Measurements from ENCODE around the gene PLCL2. TPM values are rescaled to one million over a fixed set of nuclear protein-coding genes. Genes with fewer than 3 reads are reported as not detected.

PLCL2 gene
- total RNA-seq, 1 donor from 2014 or later, result 12.4 TPM

DNA sequence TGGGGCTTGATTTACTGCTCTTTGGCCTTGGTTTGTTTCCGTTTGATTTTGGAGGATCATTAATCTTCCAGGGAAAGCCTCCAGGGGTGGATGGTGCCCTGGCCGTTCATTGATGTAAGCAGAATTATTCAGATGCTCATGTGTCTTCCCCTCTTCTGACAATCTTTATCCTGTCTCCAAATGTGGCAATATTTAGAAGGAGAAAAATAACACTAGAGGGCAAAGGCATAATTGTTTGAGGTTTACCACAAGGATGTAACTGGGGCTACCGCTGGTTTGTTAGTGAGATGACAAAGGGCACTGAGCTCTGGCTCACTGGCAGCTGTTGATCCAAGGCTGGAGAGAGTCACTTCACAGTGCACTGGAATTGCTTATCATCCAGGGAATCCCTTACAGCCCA, 18.2 kb upstream of the PLCL2 start:
- no peak for DNase-seq

DNA sequence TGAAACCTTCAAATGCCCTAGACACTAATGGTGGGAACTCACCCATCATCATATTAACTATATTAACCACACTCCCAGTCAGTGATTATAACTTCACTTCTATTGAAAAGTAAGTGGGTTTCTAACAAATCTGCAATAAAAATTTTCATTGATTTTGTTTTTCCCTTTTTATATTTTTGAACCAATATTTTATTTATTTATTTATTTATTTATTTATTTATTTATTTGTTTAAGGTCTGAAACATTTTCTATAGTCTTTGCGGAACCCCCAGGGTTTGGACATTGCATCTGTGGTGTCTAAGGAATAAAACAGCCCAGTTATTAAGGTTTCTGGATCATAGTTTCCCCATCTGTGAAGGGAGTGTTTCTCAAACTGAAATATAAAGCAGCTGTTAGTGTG, 16.2 kb upstream of the PLCL2 start:
- no peak for DNase-seq

DNA sequence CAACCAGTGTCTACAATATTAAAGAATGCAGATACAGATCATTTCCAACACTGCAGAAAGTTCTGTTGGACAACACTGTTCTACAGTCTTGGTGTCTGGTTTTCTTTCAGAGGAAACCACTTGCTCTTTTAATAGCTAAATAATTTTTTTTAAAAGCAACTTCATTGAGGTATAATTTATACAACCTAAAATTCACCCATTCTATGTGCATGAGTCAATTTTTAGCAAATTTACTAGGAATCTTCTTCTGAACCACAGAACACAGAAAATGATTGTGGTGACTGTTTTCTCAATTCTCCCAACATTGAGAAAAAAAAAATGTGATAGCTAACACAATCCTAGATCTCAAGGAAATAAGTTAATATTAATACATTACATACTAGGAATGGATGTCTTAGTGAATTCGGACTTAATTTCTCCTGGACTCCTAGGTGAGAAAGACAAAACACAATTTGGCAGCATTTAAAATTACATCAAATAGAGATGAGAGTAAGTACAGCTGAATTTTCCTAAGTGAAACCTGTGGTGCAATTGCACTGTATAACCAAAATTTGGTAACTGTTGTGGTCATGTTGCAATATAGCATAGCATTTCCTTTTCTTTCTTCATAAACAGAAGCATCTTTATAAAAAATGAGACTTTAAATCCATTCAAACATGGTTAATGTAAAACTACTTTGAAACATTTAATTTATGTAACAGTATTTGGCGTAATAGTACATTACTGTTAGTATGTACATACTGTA, 15.3 kb upstream of the PLCL2 start:
- no peak for DNase-seq

DNA sequence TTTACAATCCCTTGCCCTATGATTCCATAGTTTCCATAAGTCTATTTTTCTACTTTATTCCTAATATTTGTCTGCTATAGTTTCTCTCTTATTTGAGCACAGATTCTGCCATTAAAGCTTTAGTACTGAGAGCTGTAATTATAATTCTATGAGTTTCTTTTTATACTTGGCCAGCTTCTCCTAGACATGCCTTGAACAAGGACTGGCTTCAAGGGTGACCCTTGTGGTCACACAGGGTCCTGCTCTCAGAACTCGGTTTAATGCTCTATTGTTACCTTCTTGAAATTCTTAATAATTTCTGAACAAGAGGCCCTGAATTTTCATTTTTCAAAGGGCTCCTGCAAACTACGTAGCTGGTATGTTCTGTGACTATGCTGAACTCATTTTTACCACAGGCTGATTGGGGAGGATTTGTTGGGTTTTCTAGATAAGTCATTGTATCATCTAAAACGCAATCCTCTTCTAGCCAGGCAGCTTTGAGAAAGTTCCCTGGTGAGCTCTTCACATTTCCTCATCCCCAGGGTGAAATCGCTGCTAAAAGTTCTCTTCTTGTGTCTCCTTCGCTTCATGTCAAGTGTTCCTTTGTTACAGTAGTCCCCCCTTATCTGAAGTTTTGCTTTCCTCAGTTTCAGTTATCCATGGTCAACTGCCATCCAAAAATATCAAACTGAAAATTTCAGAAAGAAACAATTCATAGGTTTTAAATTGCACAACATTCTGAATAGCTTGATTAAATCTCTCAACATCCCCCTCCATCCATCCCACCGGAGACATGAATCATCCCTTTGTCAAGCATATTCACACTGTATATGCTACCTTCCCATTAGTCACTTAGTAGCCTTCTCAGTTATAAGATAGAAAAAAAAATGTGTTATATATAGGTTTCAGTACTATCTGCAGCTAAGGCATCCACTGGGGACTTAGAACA, 12.6 kb upstream of the PLCL2 start:
- DNase-seq, result peak; percentile 47

DNA sequence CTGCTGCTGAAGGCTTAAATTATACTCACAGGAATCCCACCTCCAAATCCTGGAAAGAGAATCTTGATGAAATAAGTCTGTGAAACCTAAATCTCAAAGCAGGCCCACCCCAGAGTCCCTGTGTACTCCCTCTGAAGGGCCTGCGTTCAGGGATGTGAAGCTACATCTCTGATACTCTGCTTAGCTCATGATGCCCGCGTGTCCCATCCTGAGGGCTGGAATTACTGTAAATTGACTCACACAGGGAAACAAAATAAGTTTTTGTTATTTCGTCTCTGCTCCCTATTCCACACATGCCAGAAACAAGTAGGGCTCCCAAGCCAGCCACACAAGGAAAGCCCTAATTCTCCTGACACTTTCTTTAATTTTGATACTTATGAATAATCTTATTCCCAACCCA, 10.9 kb upstream of the PLCL2 start:
- DNase-seq, result no peak

DNA sequence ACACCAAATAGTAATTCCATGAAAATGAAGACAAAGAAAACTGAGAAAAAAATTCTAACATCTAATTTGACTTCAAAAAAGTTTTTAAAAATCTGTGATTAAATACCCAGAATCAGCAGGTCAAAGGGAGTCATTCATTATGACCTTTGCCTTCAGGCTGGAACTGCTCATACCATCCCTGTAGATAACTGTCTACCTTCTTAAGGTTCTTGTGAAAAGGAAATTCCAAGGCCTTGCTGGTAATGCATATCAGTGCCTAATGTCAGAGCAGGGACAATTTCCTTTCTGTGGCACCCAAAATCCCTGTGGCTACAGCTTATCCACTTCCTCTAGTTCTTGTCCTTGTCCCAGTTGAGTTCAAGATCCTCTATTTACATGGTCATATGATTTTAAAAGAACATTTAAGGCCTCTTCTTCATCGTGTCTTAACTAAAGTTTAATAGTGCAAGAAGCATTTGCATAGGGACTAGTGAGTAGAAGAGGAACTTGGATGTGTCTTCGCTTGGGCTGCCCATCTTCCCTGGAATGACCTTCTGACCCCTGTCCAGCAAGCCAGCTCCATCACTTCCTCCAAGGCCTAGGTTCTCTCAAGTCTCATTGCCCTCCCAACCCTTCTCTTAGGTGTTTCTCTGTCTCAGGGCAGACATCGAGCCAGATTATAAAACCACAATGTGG, 8.7 kb upstream of the PLCL2 start:
- DNase-seq, result no peak

DNA sequence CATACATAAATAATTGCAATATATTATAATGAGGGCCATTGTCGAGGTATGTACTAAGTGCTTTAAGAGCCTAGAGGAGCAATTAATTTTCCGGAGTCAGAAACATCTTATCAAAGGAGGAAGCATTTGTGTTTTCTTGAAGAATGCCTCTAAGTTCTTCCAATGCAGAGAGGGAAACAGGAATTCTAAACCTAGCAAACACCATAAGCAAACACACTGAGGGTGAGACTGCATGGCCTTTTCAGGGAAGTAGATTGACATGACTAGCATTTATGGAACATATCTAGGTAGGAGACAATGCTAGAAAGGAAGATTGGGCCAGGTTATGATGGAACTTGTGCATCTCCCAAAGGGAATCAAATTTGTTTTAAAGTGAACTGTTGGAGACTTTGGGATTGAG, 7.2 kb upstream of the PLCL2 start:
- no peak for DNase-seq

DNA sequence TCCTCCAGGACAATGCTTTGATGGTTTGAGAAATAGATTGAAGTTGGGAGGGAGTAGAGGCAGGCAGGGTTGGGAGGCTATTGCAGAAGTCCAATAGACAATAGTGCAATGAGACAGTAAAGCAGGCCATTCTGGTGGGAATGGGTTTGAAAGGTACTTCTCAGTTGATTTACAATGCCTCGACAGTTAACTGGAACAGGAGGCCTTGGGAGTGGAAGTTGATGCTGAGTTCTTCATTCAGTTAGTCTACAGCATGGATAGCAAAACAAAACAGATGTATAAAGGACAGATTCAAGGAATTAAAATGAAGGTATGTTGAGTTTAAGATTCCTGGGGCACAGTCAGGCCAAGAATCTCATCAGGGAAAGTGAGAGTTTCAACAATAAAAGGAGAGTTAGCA, 6.8 kb upstream of the PLCL2 start:
- DNase-seq, result no peak

DNA sequence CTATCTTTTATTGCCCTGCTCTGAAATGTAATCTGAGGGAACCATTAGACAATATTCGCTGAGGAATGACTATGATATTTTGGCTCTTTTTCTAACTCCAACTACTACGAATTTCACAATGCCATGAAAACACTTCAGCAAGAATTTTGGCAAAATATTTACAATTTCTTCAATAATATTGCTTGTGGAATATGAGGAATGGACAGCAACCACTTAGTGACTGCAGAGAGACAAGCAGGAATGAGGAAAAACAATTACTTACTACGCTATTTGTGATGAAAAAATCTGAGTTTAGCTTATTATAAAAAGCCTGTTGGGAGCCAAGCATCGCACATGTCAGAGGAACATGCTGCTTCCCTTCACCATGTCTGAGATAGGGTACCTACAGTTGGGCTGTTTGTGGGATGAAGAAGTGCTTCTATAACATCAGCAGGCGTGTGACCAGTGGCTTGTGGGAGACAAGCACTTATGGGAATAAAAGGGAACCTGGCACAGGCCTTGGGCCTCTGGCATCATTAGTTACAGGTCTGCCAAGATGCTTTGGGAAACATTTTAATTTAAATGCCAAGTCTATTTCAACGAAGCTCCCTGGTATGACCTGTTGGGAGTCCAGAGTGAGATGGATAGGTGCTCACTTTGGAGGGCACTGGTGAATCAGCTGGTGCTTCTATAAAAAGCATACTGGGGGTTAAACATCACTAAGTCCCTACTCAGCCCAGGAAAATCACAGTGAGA, 2.7 kb upstream of the PLCL2 start:
- no peak for DNase-seq

DNA sequence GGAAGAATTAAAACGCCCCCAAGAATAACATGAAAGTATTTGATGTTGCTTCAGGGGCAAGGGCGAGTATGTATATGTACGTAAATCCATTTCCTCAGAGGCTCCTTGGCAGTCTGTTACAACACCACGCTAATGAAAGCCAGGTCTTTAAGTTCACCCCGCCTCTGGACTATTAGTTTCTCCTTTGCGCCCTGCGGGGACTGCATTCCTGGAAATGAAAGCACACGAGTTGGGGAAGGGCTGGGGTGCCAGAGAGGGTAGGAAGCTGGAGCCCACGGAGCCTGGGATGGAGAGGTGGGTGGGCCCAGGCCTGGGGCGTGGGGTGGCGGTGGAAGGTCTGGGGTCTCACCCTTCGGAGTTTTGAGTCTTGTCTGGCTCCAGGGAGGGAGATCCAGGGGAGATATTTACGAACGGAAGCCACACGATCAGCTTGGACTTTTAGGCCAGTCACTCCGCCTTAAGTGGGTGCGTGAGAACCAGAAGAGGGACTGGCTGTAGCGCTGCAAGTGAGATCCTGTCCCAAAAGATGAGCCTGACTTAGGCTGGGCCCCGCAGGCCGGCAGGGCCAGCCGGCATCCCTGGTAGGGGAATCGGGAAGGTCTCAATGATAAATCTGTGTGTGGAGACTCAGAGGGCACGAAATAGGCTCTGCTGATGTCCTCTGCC, 1.6 kb upstream of the PLCL2 start:
- no peak for DNase-seq

DNA sequence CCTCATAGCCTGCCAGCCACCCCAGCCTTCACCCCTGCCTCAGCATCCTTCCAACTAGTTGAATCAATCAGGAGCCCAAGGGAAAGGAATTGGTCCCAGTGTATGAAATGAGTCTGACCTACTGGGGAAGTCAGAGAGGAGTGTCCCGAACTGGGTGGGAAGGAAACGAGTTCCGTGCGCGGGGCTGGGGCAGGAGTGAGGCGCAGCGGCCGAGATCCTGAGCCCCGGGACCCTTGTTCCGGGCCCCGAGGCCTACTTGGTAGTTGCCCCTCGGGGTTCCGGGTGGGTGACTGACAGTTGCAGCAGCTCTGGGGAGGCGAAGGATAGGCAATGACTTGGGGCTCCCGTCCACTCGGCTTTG, 1.1 kb upstream of the PLCL2 start:
- no peak for DNase-seq

DNA sequence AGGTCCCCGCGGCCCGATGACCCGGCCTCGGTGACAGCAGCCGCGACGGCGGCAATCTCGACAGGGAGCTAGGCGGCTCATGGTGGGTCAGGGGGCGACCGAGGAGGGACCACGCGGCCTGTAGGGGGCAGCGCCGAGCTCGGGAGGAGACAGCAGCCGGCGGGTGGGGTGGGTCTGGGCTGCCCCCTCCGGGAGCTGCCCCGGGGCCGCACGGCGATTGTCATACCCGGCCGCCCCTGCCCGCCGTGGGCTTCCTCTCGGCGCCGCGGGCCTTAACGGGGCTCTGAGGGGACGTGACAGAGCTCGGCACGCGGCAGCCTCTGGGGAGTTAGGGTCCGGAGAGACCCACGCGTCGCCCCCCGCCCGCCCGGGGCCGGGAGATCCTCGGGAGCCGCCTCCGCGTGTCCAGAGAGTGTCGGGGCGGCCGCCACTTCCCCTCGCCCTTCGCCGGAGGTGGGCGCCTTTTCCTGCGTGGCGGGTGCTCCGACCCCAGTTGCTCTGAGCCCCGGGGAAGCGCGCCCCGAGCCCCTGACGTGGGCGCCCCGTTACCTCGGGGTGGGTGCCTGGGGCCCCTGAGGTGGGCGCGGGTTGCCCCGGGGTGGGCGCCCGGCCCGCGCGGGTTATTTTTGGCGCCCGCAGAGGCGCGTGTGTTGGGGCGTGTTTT, 539 bp upstream of the PLCL2 start:
- peak; percentile 83 for DNase-seq

DNA sequence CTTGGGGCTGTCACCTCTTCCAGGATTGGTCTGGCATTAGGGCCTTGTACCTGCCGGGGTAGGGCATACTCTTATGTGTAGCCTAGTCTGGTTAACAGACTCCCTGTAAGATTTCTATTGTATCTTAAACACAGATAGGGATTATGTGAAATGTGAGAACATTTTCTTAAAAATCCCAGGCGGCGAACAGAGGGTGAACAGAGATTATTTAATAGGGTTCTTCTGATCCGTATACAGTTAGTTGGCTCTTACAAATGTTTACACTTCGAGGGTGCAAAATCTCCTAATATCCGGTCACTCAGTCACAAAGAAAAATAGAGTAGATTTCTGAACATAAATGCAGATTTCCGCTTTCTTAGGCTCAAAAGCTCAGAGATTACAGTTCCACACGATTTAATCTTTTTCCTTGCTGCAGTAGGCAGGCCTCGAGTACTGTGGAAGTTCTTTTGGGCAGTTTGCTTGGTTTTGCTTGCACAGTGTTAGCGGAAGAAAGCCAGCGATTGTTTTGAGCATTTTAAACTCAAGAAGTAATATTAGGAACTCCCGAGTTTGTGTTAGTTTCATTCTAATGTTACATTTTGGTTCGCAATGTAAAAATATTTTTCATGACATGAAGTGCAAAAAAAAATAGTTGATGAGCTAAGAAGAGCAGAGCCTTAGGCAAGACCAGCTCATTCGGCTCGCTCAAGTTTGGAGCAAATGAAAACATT, 993 bp downstream of the PLCL2 start:
- DNase-seq, result peak; percentile 12

DNA sequence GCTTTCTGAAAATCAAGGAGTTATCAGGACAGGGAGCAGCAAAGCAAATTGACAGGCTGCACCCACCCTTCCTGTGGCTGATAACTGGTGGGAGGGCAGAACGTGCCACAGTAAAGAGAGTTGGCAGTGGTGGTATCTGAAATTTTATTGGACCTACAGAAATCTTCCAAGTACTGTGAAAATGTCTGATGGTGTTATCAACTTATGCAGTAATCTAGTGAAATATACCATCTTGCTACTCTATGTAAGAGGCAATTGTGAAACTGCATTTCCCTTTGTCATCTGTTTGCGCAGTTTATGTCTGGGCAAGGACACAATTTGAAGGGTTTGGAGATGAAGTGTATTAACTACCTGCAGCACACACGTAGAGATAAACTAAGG, 1.5 kb downstream of the PLCL2 start:
- DNase-seq, result peak; percentile 21

DNA sequence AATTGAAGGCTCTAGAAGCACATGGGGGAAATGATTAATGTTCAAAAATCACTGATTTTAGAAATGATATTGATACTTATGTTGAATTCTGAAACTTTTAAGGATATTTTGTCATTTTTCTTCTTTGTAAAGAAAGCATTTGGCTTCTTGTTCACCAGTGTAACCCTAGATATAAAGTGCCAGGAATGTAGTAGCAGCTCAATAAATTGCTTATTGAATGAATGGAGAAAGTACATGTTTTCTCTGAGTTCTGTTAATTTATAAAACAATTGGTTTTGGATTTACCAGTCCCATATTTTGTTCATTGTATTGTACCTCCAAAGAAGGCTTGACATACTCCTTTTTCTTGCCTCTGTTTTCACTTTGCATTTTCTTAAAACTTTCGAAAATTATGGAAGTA, 2.4 kb downstream of the PLCL2 start:
- no peak for DNase-seq

DNA sequence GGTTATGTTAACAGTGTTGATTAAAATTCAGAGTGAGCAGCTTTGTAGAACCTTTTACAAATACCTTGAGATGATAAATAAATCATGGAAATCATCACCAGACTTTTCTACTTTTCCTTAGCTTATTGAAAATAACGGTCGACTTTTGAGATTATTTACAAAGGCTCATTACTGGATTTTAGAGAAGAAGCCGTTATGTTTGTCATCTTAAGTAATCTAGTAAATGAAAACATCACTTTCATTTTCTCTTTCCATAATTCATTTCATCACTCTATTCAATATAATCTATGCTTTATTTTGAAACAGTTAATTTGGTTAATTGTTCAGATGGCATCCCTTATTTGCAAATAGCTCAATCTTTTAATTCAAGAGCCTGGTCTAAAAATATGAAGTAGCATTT, 3.6 kb downstream of the PLCL2 start:
- no peak for DNase-seq

DNA sequence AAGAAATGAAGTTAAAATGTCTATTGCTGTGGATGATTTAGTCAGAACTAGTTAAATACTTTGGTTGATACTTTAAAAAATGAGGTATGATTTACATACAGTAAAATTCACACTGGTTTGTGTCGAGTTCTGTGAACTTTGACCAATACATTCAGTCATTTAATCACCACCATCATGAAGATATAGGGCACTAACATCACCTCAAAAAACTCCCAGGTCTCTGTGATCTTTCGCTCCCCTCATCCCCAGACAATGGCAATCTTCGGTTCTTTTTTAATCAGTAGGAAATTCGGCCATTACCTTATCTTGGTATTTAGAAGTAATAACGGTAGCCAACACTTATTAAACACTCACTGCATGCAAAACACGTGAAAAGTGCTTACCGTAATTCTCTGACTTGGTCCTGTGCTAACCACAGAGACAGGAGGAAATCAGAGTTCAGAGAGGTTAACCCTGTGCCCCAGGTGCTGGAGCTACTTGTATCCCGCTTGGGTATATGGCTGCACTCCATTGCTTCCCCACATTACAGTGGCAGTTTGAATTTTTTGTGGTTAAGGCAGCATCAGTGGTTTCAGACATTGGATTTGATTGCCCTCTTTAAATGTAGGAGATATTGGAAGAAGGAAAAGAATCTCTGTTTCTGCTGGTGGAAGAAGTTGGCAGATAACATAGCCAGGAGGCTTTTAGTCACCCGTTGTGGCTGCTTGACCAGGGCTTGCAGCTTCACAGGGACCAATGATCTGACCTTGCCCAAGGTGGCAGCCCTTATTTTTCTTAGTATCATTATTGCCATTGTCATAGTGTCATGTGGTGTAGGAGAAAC, 4.2 kb downstream of the PLCL2 start:
- DNase-seq, result no peak

DNA sequence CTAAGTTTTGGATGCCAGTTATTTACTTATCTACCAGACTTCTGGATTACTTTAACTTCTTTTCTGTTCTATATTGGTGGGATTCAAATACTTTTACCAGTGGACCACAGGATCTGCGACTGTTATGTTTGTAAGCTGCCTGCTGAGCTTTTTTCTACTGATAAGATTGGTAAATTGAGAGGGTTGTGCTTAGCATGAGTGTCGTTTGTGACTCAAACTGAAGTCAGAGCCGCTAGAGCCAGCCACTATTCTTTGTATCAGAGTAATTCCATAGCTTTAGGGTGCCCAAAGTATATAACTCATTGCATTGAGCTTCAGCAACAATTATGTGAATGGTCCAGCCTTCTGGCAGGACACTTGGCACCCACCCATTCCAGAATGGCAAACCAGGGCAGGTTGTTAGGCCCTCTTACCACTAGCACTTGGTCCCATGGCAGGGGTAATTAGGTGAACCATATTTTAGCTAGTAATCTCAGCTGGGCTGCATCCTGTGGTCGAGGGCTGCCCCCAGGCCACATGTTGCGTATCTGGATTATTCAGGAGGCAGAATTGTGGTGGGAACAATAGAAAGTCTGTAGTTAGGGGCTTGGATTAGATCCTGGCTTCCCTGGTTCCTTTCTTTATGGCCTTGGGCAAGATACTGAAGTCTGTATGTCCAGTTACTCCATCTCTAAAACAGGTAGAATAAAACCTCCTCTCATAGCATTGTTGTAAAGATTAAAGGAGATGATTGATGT, 6.0 kb downstream of the PLCL2 start:
- no peak for DNase-seq

DNA sequence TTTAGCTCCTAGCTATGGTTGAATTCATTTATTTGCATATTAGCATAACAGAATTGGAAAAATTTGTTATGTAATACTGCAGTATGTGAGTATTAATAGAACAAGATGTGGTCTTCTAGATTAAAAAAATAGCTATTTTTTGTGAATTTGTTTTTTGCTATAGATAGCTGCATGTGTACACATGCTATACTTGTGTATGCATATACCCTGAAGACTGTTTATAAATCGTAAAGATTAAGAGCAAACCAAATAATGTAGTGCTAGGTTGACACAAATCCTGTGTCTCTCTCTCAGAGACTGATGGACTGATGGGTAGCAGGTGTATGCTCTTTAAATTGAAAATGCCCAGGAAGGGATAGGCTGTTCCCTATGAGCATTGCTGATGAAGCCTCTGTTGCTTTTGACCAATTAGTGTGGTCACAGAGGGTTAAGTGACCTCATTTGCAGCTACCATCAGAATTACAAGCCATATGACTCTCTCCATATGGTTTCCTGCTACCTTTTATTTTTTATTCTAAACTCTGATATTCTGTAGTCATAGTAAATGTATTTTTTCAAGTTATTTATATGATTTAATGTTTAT, 9.0 kb downstream of the PLCL2 start:
- DNase-seq, result no peak

Data from dermis blood vessel endothelial cell (primary cell).